GOT3 (cell line): ENCODE data around the gene COPZ2.
"Not testable (repeated sequence)": the region's sequence is repeated elsewhere in the genome, so short reads cannot be mapped to it uniquely, and the experiment has no call there.

Source experiments
- DNase-seq: peaks from one replicate; lab custom pipeline; 2025; ENCODE audit warnings: mixed read lengths; lab: John Stamatoyannopoulos, UW

The COPZ2 gene

GRCh38 chr17:48037036-48037837 is at the start of gene COPZ2:
Gene COPZ2, minus strand, starts transcription at chr17:48037797. Its CDS starts 20 bp downstream, at chr17:48037777.
- DNase-seq: no peak

- no peak for DNase-seq
Measured at GRCh38 chr17:48084932-48085331, 47.3 kb upstream of the COPZ2 start.

- DNase-seq: no peak
Measured at GRCh38 chr17:48081858-48082257, 44.3 kb upstream of the COPZ2 start.

GRCh38 chr17:48077152-48077551 is 39.6 kb upstream of the COPZ2 start:
- not testable (repeated sequence) for DNase-seq

- DNase-seq: no peak
Measured at GRCh38 chr17:48074322-48075081, 36.9 kb upstream of the COPZ2 start.

- not testable (repeated sequence) for DNase-seq
Measured at GRCh38 chr17:48073566-48074094, 36.0 kb upstream of the COPZ2 start.

GRCh38 chr17:48072811-48073210 is 35.2 kb upstream of the COPZ2 start:
- not testable (repeated sequence) for DNase-seq

GRCh38 chr17:48071654-48072053 is 34.1 kb upstream of the COPZ2 start:
- DNase-seq: no peak

- DNase-seq: no peak
Measured at GRCh38 chr17:48070195-48070594, 32.6 kb upstream of the COPZ2 start.

- DNase-seq: no peak
Measured at GRCh38 chr17:48068491-48068961, 30.9 kb upstream of the COPZ2 start.

GRCh38 chr17:48067808-48068207 is 30.2 kb upstream of the COPZ2 start:
- DNase-seq: not testable (repeated sequence)

GRCh38 chr17:48067245-48067644 is 29.6 kb upstream of the COPZ2 start:
- DNase-seq: no peak

- DNase-seq: no peak
Measured at GRCh38 chr17:48066656-48067055, 29.1 kb upstream of the COPZ2 start.

- DNase-seq: no peak
Measured at GRCh38 chr17:48066192-48066591, 28.6 kb upstream of the COPZ2 start.

- no peak for DNase-seq
Measured at GRCh38 chr17:48064638-48065037, 27.0 kb upstream of the COPZ2 start.

- DNase-seq: no peak
Measured at GRCh38 chr17:48062273-48062672, 24.7 kb upstream of the COPZ2 start.

GRCh38 chr17:48060249-48060648 is 22.7 kb upstream of the COPZ2 start:
- DNase-seq: no peak

GRCh38 chr17:48059125-48059668 is 21.6 kb upstream of the COPZ2 start:
- no peak for DNase-seq

- DNase-seq: no peak
Measured at GRCh38 chr17:48058393-48059124, 21.0 kb upstream of the COPZ2 start.

- no peak for DNase-seq
Measured at GRCh38 chr17:48057626-48058025, 20.0 kb upstream of the COPZ2 start.

- no peak for DNase-seq
Measured at GRCh38 chr17:48056879-48057278, 19.3 kb upstream of the COPZ2 start.

- DNase-seq: no peak
Measured at GRCh38 chr17:48056246-48056745, 18.7 kb upstream of the COPZ2 start.
